WTC11 (cell line): Measurements from ENCODE around the gene PRKD1.

ENCODE experiments used
- CREB1 ChIP-seq: sonication (generic); formaldehyde crosslinking; IDR thresholded peaks from 2 replicates; pipeline ENCODE4 v1.8.0; 2023; ENCODE audit warnings: mild to moderate bottlenecking, missing genetic modification reagents
- ETV6 ChIP-seq: sonication (generic); formaldehyde crosslinking; IDR thresholded peaks from 2 replicates; pipeline ENCODE4 v1.8.1; 2022; ENCODE audit warnings: mild to moderate bottlenecking, missing genetic modification reagents
- FOXJ3 ChIP-seq: sonication (generic); formaldehyde crosslinking; IDR thresholded peaks from 2 replicates; pipeline ENCODE4 v1.9.0; 2021; ENCODE audit warnings: missing genetic modification reagents, mild to moderate bottlenecking, borderline replicate concordance
- FOXK1 ChIP-seq: sonication (generic); formaldehyde crosslinking; IDR thresholded peaks from 2 replicates; pipeline ENCODE4 v1.8.0; 2022; ENCODE audit warnings: mild to moderate bottlenecking, moderate library complexity, missing genetic modification reagents
- GRHL2 ChIP-seq: fragments of 250-450 bp; sonication (Bioruptor Pico); IDR thresholded peaks from 2 replicates; pipeline ENCODE4 v1.8.0; 2022; ENCODE audit warnings: mild to moderate bottlenecking, moderate library complexity; ENCODE audit not compliant: insufficient replicate concordance, severe bottlenecking
- KAT7 ChIP-seq: sonication (generic); formaldehyde crosslinking; IDR thresholded peaks from 2 replicates; pipeline ENCODE4 v1.8.1; 2023; ENCODE audit warnings: missing genetic modification reagents, mild to moderate bottlenecking, borderline replicate concordance
- NR2C2 ChIP-seq: sonication (generic); formaldehyde crosslinking; IDR thresholded peaks from 2 replicates; pipeline ENCODE4 v1.8.0; 2022; ENCODE audit warnings: mild to moderate bottlenecking, missing genetic modification reagents
- NR3C1 ChIP-seq: sonication (generic); formaldehyde crosslinking; conservative IDR thresholded peaks from 2 replicates; pipeline ENCODE4 v1.8.1; 2023; ENCODE audit warnings: low read depth, mild to moderate bottlenecking, missing genetic modification reagents
- SP1 ChIP-seq: sonication (generic); formaldehyde crosslinking; conservative IDR thresholded peaks from 2 replicates; pipeline ENCODE4 v1.8.1; 2022; ENCODE audit warnings: missing genetic modification reagents
- ZNF138 ChIP-seq: sonication (generic); formaldehyde crosslinking; conservative IDR thresholded peaks from 2 replicates; pipeline ENCODE4 v1.8.1; 2022; ENCODE audit warnings: mild to moderate bottlenecking, moderate library complexity, missing genetic modification reagents
- ZNF416 ChIP-seq: fragments of 250-450 bp; sonication (Bioruptor Pico); IDR thresholded peaks from 2 replicates; pipeline ENCODE4 v1.9.0; 2021; ENCODE audit warnings: mild to moderate bottlenecking, inconsistent platforms
- TF ChIP-seq, protein P1 (sequence below): sonication (generic); formaldehyde crosslinking; IDR thresholded peaks from 2 replicates; pipeline ENCODE4 v1.8.0; 2022; ENCODE audit warnings: mild to moderate bottlenecking, missing genetic modification reagents
- TF ChIP-seq, protein P2 (sequence below): fragments of 200-600 bp; IDR thresholded peaks from 2 replicates; pipeline ENCODE4 v1.8.0; 2022; ENCODE audit warnings: antibody characterized with exemption
- TF ChIP-seq, protein P3 (sequence below): fragments of 250-450 bp; sonication (Bioruptor Pico); conservative IDR thresholded peaks from 2 replicates; pipeline ENCODE4 v1.9.0; 2021; ENCODE audit warnings: mild to moderate bottlenecking

- TF ChIP-seq, protein P1, sequence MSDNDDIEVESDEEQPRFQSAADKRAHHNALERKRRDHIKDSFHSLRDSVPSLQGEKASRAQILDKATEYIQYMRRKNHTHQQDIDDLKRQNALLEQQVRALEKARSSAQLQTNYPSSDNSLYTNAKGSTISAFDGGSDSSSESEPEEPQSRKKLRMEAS = no peak
- TF ChIP-seq, protein P2, sequence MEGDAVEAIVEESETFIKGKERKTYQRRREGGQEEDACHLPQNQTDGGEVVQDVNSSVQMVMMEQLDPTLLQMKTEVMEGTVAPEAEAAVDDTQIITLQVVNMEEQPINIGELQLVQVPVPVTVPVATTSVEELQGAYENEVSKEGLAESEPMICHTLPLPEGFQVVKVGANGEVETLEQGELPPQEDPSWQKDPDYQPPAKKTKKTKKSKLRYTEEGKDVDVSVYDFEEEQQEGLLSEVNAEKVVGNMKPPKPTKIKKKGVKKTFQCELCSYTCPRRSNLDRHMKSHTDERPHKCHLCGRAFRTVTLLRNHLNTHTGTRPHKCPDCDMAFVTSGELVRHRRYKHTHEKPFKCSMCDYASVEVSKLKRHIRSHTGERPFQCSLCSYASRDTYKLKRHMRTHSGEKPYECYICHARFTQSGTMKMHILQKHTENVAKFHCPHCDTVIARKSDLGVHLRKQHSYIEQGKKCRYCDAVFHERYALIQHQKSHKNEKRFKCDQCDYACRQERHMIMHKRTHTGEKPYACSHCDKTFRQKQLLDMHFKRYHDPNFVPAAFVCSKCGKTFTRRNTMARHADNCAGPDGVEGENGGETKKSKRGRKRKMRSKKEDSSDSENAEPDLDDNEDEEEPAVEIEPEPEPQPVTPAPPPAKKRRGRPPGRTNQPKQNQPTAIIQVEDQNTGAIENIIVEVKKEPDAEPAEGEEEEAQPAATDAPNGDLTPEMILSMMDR = no peak
- TF ChIP-seq GRHL2 (CRISPR knock-in tag) (no peak), ETV6 (CRISPR knock-in tag) (no peak), ZNF416 (CRISPR knock-in tag) (no peak), FOXJ3 (CRISPR knock-in tag) (no peak), FOXK1 (no peak), CREB1 (CRISPR knock-in tag) (no peak), SP1 (no peak), KAT7 (CRISPR knock-in tag) (no peak), NR3C1 (no peak), ZNF138 (CRISPR knock-in tag) (no peak), NR2C2 (CRISPR knock-in tag) (no peak)
- TF ChIP-seq, protein P3, sequence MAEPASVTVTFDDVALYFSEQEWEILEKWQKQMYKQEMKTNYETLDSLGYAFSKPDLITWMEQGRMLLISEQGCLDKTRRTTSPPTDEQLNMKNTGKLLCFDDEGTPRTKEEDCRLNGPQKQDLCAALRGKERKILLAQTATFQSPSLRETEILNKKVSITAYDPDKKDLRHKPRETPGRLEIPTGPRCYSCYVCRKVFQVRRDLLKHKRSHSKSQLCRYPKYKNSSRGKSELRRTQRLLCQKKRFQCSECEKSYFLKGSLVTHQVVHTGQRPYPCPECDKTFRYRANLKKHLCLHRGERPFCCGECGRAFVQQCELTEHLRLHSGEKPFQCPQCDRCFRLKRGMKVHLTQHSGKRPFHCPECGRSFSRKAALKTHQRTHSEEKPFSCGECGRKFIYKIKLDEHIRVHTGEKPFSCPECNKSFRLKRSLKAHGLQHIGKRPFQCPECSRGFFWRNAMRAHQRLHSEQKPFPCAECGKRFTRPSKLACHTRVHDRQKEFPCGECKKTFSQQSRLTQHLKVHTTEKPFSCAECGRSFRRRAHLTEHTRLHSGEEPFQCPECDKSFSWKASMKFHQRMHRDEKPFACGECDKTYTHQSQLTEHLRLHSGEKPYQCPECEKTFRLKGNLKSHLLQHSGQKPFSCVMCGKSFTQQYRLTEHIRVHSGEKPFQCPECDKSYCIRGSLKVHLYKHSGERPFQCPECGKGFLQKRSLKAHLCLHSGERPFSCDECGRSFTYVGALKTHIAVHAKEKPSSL = no peak
These were observed 187.2 kb downstream of the PRKD1 start for GRCh38 chr14:29740491-29740890.
